Stimulated activated CD4-positive, alpha-beta T cell treated with anti-CD3 and anti-CD28 coated beads, TNF-alpha, amount 100 ng/mL, for 24 hours (primary cell): ENCODE measurements around the gene RNF220.

Experiments
- DNase-seq, 3 experiments: peaks; one replicate each; pipeline ENCODE4 v3.0.0-alpha.2; 2020; ENCODE audit warnings: low read depth in 3 of 3

The RNF220 gene

DNA sequence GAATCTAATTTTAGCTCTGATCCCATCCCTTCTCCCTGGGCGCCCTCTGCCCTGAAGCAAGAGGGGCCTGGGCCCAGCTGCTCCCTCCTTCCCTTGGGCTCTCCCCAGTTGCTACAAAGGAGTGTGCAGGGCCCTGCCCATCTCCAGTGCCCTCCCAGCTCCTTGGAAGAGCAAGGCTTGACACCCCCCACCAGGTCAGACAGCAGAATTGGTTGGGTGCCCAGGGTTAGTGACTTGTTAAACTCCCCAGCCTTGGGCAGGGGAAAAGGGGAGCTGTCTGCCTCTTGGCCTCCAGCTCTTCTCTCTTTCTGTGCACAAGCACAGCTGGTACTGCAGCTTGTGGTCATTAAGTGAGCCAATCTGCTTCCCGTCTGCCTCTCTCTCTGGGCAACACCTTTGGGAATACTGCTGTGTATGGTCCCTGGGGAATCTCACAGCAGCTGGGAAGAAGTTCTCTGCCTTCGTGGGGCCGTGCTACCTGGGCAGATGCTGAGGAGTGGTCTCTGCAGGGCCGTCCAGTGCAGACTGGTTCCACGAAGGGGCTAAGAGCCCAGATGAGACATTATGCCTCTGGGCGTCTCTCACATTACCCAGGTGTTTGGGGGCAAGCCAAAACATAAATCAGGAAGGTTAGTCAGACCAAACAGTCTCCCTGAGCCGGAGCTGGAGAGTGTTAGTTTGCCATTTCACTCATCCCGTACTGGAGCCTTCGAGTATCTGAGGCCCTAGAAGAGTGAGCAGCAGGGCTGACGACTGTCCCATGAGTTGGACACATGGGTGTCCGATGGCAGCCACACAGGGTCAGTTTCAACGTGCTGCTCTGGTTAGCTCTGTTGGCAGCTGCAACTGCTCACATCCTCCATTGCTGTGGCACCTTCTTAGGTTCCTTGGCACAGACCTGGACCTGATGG is 231.9 kb downstream of the RNF220 start:
- no peak for DNase-seq

DNA sequence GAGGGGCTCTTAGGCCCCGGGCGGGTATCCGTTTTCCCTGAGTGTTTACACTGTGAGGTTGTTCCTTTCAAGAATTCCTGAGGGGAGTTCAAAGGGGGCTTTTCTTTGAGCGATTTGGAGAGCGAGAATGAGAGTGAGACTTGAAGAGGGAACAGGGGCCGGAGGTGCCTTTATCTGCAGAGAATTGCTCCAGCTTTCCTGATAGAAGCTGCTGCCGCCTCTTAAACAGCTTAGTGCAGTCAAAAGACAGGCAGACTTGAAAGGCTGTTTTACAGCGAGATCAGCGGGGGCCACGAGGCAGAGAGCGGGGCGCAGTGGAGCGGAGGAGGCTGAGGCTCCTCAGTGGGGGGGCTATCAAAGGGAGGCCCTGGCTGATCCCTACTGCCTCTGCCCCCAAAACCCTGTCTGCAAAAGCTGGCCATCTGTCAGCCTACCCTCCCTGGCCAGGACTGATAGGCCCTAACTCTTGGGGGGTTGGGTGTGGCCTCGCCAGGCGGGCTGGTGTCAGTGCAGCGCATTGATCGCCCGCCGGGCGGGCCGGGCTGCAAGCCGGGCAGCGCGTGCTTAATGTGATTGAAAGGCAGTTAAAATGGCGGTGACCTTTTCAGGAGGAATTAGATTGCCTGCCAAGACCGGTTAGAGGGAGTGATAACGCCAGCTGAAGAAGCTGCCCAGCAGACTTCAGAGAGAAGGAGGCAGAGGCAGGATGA is 232.8 kb downstream of the RNF220 start:
- DNase-seq, result no peak

DNA sequence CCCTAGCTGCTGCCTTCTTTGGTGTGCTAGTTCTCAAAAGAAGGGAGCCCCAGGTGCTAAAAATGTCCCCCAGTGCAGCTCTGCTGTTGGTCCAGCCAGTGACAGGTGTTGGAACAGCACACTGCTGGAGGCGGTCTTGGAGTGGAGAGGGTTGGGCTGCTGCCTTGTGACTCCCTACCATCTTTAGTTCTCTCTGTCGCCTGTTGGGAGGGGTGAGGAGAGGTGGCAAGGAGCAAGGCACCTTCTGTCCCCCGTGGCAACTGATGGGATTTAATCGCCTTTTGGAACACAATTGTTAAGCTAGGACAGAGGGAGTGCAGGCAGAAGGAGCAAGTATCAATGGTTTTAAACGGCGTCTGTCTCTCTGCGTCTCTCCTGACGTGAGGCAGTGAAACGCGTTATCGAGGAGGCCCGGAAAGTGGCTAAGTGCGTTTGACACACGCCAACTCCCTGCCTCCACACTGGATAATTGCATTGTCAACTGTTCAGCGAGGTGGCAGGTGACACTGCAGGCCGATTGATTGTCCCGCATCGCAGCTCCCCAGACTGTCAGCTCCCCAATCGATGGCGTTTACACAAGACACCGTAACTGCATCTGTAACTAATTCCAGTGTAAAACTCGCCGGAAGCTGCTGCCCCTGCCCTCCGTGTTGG is 235.3 kb downstream of the RNF220 start:
- no peak for DNase-seq

DNA sequence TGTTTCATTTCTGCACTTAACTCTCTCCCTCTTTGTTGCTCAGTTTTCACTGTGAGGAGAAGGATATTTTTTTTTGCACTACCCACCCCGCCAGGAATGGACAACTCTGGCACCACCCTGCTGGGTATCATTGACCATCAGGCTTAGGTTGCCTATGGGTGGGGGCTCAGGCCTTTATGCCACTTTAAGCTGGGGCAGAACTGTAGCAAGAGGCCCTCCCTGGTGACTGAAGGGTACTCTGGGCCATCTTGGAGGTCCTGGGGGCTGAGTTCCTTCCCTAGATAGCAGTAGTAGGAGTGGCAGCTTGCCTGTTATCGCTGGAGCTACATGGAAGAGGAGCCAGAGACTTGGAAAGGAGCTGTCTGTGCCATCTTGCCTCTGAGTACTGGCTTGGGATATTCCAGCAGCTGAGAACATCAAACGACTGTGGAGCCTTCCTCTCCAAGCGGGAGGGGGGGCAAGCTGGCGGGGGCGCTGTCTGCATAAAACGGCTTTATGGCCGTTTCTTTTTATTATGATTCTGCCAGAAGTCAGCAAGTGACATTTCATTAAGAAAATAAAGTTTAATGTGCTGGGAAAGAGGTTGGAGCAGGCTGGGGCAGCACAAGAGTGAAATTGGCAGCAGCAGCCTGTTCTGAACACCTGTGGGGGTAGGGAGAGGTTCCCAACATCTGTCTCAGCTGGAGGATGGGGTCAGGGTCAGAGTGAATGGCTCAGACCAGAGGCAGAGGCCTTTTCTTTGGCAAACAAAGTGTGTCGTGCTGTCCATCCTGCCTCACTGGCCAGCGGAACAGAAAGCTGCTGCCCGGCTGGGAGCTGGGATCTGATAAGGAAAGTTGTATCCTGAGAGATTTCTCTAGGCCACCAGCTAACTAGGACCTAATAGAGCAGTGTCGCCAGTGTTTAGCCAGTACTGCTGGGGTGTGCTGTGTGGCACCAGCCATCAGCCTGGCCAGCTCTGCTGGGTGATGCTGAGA is 236.4 kb downstream of the RNF220 start:
- DNase-seq, result no peak

DNA sequence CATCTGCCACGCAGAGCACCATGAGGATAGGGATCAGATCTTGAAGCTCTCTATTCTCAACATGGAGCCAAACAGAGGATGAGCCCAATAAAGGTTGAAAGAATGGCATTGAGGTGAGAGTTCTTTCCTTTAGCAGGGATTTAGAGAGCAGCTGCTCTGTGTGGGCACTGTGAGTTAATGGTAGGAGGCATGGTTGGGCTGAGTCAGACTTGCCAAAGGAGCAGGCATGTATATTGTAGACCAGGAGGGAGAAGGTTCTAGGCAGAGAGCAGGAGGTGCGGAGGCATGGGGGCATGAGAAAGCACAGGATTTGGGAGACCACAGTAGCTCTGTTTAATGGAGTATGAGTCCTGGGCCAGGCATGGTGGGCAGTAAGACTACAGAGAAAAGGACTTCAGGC is 237.2 kb downstream of the RNF220 start:
- no peak for DNase-seq

DNA sequence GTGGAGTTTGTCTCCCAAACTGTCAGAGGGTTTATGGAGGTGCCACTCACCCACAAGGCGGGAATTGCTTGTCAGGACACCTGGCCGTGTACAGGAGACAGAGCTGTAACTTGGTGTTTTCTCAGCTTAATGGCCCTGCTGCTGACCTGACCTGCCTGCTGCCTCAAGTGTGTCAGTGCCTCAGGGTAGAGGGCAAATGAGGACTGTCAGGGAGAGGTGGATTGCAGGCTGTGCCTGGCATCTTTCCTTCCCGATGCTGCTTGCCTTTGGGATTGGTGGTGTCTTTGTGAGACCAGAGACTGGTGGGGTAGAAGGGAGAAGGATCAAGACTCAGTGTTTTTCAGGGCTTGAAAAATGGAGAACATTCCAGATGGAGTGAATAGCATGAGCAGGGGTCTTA is 237.9 kb downstream of the RNF220 start:
- DNase-seq, result no peak

DNA sequence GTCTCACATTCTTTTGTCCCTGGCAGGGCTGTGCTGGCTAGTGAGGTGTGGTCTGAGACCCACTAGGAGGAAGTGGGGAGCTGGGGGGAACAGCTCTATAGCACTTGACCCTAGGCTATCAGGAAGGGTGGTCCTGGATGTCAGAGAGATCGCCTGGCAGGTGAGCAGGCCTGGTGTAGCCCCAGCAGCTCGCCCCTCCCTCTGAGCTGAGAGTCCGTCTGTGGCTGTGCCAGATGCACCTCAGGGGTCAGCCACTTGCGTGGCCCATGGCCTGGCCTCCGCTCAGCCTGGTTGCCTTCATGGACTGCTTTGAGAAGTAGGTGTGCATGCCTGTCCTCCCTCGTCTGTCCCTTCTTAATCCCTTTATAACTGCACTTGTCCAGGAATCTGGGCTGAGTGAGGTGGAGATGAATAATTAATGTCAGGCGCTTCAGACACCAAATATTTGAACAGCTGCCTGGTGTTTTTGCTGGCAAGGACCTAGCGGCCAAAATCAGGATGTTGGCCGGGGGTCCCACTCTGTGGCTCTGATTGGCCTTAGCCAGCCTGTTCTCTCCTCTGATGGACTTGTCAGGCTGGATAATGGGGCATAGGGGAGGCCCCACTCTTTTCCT is 238.8 kb downstream of the RNF220 start:
- DNase-seq, result no peak

DNA sequence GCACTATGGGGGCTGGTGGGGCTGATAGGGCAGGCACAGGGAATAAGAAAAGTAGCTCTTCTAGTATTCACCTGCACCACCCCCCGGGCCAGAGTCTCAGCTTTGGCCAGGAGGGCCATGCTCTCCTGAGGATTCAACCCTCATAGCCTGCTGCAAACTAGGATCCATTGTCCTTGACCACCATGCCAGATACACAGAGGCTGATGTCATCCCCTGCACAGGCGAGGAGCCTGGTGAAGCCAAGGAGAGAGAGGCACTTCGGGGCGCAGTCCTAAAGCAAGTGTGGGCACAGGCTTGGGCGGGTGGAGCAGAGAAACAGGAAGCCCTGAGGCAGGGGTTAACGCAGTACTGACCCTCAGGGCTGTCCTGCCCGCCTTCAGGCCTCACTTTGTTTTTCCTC is 239.8 kb downstream of the RNF220 start:
- no peak for DNase-seq

DNA sequence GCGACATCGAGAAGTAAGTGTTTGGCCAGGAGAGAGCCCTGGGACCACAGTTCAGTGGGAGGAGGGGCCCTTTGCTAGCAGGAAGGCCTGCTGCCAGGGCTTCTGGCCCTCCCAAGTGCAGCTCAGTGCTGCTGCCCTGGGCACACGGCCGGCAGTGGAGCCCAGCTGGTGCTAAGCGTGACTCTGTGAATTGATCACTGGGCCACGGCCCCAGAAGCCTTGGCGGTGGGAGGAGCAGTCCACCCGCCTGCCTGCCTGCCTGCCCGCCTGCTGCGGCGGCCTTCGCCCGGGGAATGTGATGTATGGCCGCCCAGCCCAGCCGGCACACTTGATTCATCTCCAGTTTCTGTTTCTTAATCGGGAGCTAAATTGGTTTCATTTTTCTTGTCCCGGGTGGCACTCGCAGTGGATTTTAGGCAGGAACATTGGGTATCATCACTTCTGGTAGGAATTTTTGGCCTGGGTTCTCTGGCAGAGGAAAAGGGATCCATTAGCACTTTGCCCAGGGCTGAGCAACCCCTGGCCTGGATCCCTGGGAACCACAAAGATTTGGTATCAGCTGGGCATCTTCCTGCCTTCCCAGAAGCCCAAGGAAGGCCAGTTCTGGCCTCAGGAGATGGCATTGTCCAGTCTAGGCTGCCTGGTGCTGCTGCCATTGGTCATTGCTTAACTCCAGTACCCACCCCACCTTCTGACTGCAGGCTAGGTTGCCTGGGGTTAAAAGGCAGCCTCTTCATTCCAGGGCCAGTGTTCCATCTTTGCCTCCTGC is 240.6 kb downstream of the RNF220 start:
- no peak for DNase-seq

DNA sequence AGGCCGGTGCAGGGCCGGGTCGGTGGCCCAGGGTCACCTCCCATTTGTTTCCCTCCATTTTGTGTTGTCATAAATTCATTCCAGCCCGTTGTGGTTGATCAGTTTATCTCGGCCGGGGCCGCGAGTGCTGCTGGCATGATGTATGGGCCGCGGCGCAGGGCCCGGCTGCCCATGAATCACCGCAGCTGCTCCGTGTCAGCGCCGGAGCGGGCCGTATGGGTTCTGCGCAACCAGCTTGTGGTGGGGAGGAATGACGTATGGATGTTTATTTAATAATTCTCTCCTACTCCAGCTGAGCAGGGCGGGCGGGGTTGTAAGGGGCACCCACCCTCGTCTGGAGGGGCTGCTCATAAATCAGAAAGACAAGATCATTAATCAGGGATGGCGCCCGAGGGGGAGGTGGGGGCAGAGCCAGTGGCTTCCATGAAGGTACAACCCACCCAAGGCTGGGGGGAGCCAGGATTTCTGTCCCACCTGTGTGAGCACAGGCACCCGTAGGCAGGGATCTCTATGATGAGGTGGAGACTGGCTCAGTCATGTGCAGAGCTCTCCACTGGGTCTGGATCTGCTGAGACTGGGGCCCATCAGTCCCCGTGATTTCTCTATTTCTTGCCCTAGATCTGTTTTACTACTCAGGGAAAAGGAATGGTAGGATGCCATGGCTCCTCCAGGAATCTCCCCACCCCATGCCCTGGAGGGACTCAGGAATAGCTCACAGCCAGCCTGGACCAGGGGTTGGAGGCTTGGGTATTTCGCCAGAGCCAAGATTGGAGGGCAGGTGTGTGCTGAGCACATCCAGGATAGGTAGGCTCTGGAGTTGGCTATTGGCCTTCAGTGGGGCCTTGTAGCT is 241.4 kb downstream of the RNF220 start:
- DNase-seq, result no peak

DNA sequence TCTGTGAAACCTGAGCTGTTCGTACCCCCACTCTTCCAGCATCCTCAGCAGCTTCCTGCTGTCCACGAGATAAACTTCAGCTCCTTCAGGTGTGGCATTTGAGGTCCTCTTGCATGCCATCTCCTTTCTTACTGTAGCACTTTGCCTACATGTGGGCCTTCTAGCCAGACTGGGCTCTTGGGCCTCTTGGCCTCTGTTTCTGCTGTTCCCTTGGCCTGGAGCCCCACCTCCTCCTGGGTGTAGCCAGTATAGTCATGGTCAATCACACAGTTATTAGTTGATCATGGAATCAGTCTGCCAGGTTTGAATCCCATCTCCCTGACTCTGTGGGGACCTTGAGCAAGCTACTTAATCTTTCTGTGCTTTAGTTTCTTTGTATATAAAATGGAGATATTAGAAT is 242.8 kb downstream of the RNF220 start:
- DNase-seq, result no peak

DNA sequence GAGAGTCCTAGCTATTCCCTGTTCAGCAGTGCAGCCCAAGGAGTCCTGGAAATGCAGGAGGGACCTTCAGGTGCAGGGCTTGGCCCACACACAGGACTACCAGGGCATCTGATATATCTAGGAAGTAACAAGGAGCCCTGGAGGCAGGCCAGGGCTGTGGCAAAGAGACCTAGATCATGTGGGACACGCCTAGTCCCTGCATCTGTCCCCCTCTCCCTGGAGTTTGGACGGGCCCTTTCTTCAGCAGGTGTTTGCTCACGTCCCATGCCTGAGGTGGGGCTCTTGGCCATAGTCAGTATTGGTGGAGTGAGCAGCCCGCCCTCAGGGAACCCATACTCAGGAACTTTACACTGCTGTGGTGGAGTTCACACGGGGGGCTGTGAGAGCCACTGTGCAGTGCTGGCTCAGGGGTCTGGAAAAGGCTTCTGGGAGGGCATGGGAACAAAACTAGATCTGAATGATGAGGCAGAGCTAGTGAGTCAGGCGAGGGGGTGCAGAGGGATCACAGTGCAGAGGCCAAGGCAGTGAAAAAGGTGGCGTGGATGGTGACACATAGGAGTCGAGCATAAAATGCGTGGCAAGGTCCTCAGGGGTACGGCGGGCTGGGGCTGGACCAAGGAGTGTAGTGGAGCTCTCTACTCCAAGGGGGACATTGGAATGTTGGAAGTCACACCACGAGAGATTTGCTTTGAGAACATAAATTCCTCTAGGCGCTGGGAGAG is 243.6 kb downstream of the RNF220 start:
- no peak for DNase-seq

DNA sequence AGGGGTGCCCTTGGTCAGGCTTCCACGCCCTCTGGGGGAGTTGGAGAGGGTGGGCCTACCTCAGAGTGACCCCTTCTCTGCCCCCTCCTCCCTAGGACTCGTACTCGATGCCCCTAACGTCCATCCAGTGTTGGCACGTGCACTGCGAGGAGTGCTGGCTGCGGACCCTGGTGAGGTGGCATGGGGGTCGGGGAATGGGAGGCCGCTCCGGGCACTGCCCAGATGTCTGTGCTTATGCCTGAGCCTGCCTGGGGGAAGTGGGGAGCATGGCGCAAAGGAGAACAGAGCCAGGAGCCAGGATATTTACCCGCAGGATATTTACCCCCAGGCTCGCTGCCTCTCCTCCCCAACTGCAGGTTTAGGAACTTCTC is 244.7 kb downstream of the RNF220 start:
- no peak for DNase-seq

DNA sequence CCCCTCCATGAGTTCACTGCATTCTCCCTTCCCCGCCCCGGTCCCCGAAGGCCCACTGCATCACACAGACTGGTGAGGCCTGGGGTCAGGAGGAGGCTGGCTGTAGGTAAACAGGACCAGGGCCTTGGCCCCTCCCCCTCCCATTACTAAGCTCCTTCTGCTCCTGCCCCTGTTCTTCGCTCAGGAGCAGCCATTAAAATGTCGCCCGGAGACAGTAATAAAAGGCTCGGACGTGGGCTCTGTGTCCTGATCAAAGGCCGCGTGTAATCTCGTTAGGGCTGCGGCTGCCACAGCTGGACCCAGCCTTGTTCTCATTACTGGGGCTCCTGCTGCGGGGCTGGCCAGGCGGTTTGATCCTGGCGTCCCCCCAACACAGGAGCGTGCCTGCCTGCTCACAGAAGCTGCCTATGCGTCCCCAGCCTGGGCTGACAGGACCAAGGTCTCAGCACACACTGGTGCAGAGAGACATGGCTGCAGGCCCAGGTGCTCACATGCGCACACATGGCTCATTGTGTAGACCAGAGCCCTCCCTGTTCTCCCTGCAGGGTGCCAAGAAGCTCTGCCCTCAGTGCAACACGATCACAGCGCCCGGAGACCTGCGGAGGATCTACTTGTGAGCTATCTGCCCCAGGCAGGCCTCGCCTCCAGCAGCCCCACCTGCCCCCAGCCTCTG is 245.2 kb downstream of the RNF220 start:
- no peak for DNase-seq

DNA sequence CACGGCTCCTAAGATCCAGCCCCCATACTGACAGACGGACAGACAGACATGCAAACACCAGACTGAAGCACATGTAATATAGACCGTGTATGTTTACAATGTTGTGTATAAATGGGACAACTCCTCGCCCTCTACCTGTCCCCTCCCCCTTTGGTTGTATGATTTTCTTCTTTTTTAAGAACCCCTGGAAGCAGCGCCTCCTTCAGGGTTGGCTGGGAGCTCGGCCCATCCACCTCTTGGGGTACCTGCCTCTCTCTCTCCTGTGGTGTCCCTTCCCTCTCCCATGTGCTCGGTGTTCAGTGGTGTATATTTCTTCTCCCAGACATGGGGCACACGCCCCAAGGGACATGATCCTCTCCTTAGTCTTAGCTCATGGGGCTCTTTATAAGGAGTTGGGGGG is 246.0 kb downstream of the RNF220 start:
- no peak for DNase-seq

DNA sequence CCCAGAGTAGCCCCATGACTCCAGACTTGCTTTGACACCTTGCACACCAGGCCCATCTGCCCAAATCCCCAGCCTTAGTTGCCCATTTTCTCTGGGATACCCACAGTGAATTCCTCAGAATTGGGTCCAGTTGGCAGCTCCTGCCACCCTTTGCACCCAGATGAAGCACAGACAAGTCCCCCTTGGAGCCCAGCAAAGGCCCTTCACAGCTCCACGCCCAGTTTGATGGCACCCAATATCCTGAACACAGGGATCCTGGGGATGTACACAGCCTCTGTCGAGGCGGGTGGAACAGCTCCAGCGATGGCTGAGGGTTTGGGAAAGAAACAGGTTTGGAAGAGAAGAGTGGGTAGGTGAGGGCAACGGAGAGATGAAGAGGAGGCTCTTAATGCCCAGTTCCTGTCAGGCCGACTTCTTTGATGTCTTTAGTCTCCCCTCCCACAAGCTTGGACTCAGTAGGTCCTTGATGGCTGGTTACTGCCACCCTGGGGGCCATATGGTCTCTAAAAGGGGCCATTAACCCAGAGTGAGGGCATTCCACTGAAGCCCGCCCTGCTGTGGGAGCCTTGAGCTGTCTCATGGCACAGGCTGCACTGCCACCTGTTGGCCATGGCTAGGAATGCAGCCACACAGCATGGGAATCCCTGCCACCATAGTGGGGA is 247.5 kb downstream of the RNF220 start:
- peak; percentile 56 to 76 (median 64) for DNase-seq

DNA sequence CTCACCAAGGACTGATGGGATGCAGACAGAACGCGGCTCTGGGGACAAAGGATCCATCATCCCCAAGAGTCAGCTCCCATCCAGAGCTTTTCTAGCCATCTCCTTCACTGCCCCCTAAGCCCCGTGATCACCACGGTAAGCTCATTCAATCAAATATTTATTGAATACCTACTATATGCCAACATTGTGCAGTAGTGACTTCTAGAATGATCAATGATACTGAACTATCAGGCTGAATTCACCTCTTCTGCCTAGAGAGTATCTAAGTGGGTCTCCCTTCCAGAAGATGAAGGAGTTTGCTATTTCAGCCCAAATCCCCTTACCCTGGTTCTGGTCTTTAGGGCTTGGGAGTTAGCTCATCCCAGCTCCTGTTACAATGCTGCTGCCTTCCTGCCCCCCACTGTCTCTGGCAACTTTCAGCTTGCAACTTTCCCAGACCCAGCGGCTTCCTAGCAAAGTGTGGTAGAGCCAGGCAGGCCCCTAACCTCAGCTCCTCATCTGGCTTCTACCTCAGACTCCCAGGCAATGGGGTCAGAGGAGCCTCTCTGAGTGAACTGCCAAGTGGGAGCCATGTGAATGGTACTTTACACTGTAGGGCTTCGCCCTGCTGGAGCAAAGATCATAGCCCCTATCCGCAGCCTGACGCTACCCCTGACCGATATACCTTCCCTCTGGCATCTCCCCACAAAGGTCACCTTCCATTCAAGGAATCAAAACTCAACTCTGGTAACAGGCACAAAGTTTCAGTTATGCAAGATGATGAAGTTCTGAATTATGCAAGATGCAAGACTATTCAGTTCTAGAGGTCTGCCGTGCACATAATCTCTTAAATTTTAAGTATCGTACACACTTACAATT is 248.3 kb downstream of the RNF220 start:
- no peak for DNase-seq
